NCI-H128 (cell line): ENCODE measurements around the gene GNA15.
A peak's percentile ranks its signal among the peaks of the same experiment; 100 is the strongest.

Experiments used
- DNase-seq: peaks from one replicate; lab custom pipeline; 2025; ENCODE audit not compliant: unreplicated experiment; lab: John Stamatoyannopoulos, UW

Gene GNA15

DNA sequence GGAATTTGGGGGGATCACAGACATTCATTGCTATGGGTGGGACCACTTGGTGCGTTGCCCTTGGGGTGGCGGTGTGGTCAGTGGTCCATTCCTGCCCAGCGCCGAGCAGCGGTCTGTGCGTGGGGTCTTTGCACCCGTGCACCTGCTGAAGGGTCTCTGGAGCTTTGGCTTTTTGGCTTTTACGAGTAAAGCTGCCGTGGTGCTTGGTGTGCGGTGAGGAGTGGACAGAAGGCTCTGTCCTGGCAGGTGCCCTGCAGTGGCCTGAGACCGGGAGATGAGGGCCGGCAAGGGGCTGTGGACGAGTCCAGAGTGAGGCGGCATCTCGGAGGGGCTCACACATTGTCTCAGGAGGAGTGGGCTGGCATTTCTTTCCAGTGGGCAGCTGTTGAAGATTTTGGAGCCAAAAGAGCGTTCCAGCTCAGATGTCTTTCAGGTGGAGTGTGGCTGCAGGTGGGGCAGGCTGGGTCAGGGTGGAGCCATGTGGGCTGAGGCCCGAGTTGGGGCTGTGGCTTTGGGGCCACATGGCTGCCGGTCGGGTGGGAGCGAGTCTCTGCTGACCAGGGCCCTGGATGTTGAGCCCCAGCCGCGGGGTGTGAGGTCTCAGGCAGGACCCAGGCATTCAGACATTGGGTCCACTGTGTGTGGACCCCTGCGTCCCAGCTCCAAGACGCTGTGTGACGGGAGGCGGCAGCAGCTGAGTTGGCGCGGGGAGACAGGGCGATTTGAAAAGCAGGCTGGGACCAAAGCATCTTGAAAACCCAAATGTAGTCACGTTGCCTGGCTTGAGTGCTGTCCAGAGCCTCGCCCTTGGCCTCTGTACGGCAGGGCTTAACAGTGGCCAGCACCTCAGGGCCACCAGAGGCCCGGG lies 30.0 kb upstream of the GNA15 start:
- no peak for DNase-seq

DNA sequence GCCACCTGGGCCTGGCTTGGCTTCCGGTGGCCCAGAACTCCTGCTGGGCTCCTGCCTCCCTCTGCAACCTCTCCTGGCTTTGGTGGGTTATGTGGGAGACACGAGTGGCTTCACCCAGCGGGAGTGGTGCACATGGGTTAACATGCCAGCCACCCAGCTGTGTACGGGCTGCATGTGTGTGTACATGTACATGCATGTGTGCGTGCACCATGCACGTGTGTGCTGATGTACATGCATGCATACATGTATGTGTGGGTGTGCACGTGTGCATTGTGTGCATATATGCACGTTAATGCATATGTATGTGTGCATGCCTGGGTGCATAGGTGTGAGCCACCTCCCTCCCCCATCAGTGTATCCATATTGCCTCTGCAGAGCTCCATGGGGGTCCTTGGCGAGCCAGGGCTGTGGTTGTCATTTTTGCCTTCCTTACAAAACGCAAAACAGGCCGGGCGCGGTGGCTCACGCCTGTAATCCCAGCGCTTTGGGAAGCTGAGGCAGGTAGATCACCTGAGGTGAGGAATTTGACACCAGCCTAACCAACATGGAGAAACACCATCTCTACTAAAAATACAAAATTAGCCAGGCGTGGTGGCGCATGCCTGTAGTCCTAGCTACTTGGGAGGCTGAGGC lies 29.2 kb upstream of the GNA15 start:
- no peak for DNase-seq

DNA sequence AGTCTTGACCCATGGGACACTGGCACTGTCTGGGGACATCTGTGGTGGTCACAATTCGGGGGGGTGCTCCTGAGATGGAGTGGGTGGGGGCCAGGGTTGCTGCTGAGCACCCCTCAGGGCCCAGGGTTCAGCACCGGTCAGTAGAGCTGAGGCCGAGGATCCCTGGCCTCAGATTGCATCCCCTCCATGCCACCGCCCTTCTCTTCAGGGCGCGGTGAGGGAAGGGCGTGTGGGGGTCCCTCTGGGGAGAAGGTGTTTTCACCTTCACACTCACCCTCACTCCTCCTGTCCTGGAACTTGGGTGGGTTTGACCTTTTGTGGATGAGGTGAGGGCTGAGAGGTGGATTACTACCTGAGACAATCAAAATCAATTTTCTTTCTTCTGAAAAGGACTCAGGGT lies 28.2 kb upstream of the GNA15 start:
- DNase-seq: no peak

DNA sequence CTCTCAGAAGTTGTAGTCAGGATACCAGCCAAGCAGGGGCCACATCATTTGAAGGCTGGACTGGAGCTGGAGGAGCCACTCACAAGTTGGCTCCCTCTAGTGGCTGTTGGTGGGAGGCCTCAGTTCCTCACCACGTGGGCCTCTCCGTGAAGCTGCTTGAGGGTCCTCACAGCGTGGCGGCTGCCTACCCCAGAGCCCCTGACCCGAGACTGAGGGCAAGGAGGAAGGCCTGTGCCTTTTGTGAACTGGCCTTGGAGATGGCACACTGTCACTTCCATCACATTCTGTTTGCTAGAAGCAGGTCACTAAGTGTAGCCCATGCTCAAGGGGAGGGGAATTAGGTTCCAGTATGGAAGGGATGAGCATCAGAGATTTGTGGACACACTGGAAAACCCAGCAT lies 27.1 kb upstream of the GNA15 start:
- DNase-seq: peak; percentile 20

DNA sequence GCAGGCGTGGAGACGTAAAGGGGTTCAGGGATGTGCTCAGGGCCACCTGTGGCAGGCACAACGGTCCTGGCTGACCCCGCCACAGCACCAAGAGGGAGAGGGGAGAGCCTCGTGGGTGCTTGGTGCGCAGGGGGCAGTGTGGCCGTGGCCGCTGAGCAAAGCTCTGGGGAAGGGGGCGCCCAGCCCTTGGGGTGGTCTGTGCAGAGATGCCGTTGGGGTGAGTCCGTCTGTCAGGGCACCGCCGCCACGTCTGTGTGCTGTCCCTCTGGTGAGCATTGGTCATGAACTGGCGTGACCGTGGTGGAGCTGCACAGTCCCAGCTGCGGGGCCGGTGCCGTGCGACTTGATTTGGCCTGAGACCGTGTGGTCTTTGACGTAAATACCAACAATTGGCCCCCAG lies 26.3 kb upstream of the GNA15 start:
- no peak for DNase-seq

- DNase-seq: no peak
These were observed 25.6 kb upstream of the GNA15 start for GRCh38 chr19:3110126-3110825.

- no peak for DNase-seq
These were observed 24.1 kb upstream of the GNA15 start for GRCh38 chr19:3111586-3112247.

- DNase-seq: no peak
These were observed 23.3 kb upstream of the GNA15 start for GRCh38 chr19:3112375-3113099.

GRCh38 chr19:3113100-3114017 lies 22.5 kb upstream of the GNA15 start:
- no peak for DNase-seq

GRCh38 chr19:3114018-3114726 lies 21.7 kb upstream of the GNA15 start:
- DNase-seq: no peak

DNA sequence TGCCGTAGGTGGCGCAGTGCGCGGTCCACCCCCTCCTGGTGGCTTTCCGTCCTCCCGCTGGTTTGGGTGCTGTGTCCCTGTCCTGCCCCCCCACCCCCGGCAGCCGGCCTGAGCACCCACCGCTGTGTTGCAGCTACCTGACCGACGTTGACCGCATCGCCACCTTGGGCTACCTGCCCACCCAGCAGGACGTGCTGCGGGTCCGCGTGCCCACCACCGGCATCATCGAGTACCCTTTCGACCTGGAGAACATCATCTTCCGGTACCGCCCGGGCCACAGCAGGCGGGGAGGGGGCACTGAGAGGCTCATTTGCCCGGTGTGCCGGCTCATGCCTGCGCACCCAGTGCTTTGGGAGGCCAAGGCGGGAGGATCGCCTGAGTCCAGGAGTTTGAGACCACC lies 21.0 kb upstream of the GNA15 start:
- DNase-seq: no peak

- no peak for DNase-seq
These were observed 20.4 kb upstream of the GNA15 start for GRCh38 chr19:3115411-3115810.

- no peak for DNase-seq
These were observed 19.8 kb upstream of the GNA15 start for GRCh38 chr19:3115916-3116602.

DNA sequence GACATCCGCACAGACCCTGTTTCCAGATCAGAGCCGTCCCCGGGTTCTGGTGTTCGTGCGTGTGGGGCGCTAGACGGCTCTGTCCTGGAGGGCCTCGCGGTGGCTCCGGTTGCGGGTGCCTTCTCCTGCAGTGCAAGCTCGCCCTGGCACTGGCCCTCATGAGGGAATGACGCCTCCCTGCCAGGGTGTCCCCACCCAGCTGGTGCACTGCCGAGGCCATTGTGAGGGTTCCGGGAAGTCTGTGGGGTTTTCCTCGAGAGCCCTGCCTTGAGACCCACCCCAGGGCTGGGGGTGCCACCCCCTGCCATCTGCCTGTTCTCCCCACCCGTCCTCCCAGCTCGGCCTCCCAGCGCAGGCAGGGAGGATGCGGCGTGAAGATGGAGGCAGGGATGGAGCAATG lies 19.2 kb upstream of the GNA15 start:
- DNase-seq: no peak

DNA sequence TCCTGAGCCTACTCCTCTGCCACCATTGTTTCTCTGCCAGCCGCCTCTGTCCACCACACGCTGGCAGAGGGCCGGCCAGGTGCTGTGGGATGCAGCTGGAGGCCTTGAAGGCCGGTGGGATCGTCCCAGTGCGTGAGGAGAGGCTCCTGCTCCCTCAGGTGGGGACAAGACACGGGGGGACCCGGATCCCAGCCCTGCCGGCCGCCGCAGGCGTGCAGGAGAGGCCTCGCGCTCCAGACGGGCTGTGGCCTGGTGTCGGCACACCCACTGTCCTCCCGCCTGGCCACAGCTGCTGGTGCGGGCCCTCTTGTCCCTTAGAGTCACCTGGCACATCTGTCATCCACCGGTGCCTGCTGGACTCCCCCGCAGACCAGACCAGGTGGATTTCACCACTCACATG lies 18.1 kb upstream of the GNA15 start:
- no peak for DNase-seq

- DNase-seq: no peak
These were observed 17.4 kb upstream of the GNA15 start for GRCh38 chr19:3118232-3119070.

- no peak for DNase-seq
These were observed 16.7 kb upstream of the GNA15 start for GRCh38 chr19:3119071-3119595.
